Measurements from ENCODE around the gene VTCN1.
"Not testable (repeated sequence)": the region's sequence is repeated elsewhere in the genome, so short reads cannot be mapped to it uniquely, and the experiment has no call there.

Gene VTCN1

DNA sequence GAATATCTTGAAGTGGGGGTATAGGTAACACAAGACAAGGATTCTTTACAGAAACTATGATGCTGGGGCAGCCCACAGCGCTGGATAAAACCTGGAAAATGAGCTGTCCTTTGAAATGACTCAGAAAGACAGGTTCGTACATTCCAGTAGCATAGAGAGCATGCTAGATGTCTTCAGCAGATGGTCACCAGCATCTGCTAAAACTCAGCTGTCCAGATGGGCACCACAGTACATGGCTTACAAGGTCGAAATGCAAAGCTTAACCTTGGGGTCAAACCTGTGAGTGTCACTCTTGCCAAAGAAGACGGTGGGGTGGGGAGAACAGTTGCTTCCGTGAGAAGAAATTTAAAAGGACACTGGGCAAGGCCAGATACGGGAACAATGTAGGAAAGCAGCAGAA lies 47.9 kb downstream of the VTCN1 start:
- DNase-seq, result no peak

- no peak for DNase-seq
Observed at GRCh38 chr1:117161887-117162286, 48.8 kb downstream of the VTCN1 start.

DNA sequence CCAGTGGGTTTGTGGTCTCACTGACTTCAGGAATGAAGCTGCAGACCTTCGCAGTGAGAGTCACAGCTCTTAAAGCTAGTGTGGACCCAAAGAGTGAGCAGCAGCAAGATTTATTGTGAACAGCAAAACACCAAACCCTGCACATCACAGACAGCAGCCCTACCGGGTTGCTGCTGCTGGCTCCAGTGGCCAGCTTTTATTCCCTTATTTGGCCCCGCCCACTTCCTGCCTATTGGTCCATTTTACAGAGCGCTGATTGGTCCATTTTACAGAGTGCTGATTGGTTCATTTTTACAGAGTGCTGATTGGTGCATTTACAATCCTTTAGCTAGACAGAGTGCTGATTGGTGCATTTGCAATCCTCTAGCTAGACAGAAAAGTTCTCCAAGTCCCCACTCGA lies 59.4 kb downstream of the VTCN1 start:
- DNase-seq, result not testable (repeated sequence)

DNA sequence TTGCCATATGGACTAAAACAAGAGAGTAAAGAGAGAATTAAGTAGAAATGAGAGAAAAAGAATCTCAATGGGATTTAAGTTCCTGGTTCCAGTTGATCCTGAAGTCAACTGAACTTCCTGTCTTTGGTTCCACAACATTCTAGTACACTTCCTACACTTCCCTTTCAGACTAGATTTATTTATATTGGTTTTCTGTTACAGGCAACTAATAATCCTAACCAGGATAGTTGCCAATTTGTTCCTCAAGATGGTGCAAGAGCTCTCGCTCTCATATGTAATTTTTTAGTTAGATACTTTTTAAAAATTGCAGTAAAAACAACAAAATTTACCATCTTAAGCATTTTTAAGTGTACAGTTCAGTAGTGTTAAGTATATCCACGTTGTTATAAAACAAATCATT lies 60.4 kb downstream of the VTCN1 start:
- no peak for DNase-seq

DNA sequence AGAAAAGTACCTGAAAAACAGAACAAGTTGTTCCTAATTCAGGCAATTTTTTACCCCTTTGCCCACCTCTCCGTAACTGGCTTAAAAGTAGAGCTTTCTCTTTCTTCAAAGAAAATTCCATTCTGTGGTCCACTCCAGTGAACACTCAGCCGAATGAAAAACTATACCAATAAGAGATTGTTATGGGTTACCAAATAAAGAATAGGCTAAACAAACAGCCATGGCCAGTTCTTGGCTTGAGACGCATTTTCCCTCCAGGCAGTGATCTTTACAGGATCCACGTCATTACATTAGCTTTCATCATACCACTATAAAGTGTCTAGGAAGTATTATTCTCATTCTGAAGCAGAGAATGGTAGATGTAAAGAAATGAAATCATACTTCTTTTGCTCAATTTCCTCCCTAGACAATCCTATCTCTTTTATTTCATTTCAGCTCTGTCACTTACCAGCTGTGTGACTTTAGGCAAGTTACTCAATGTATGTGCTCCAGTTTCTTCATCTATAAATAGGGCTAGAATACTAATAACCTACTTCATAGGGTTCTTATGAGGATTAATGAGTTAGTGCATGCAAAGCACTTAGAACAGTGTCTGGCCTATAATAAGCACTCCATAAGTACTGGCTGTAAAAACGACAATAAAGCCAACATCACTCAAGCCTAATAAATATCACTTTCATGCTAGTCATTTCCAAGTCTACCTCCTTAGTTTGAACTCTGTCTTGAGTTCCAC lies 62.7 kb downstream of the VTCN1 start:
- no peak for DNase-seq

GRCh38 chr1:117147341-117147831 lies 63.3 kb downstream of the VTCN1 start:
- no peak for DNase-seq

DNA sequence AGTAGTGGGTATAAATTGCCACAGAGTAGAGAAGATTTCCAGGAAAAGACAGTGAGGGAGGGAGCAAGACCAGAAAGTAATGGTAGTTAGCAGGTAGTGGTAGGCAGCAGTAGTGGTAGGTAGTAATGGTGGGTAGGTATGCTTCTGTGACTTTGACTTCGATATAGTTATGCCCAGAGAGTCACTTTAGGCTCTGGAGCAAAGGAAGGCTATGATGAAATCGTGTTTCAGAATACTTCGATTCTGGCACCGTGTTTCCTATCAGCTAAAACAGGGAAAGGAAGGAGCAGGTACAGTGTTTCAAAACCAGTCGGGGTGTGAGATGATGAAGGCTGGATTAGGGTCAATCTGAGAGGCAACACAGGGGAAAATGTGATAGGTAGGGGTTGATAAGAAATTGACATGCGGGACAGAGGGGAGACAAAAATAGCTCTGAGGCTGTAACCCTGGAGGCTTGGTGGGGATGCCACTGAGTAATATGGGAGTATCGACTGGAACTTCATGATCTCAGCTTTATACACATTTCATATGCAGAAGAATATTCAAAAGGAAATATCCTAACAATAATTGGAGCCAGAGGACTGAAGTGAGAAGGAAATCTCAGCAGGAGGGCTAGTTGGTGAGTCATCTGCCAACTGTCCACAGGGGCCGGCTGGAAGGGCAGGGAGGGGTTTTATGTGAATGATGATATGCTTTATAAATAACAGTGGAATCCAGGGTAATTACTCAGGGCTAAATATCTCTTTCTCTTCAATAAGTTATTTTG lies 64.0 kb downstream of the VTCN1 start:
- no peak for DNase-seq

- DNase-seq, result no peak
Observed at GRCh38 chr1:117146072-117146471, 64.7 kb downstream of the VTCN1 start.

GRCh38 chr1:117143871-117144270 lies 66.9 kb downstream of the VTCN1 start:
- DNase-seq, result no peak

- no peak for DNase-seq
Observed at GRCh38 chr1:117143172-117143571, 67.6 kb downstream of the VTCN1 start.

DNA sequence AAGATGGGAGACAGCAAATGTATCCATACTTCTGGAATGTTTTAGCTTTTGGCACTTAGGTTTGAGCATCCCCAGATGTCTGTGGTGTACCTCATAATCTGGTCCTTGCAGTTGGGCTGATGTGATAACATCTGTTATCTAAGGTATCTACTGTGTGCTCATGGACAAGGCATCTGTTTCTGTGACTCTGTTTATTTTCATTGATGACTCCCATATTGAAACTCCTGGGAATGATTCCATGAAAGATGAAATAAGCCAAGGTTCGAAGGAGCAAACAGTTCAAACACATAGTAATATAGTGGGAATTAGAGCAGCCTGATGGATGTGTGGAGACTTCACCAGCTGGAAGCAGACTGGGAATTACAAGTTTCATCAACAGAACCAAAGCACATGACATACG lies 68.5 kb downstream of the VTCN1 start:
- DNase-seq, result no peak

- no peak for DNase-seq
Observed at GRCh38 chr1:117138561-117138960, 72.2 kb downstream of the VTCN1 start.

- DNase-seq, result no peak
Observed at GRCh38 chr1:117138106-117138505, 72.6 kb downstream of the VTCN1 start.

GRCh38 chr1:117137281-117137855 lies 73.4 kb downstream of the VTCN1 start:
- no peak for DNase-seq

DNA sequence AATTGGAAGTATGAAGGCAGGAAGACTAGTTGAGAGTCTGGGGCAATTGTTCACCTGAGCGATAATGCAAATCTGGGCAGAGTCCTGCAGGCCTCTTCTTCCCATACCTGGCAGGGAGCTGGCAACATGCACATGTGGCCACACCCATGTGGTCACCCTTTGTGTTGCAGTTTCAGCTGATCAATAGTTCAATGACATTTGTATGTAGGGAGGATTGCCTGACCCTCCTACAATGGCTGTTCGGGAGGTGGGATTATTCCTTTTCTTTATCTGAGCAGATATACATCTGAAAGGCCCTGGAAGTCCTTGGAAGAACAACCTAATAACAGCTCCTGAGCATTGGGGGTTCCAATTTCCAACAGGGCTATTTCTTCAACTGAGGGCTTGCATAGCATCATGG lies 74.0 kb downstream of the VTCN1 start:
- DNase-seq, result no peak

- no peak for DNase-seq
Observed at GRCh38 chr1:117135329-117135728, 75.4 kb downstream of the VTCN1 start.

GRCh38 chr1:117130526-117130925 lies 80.2 kb downstream of the VTCN1 start:
- no peak for DNase-seq

GRCh38 chr1:117128323-117129079 lies 82.2 kb downstream of the VTCN1 start:
- no peak for DNase-seq

DNA sequence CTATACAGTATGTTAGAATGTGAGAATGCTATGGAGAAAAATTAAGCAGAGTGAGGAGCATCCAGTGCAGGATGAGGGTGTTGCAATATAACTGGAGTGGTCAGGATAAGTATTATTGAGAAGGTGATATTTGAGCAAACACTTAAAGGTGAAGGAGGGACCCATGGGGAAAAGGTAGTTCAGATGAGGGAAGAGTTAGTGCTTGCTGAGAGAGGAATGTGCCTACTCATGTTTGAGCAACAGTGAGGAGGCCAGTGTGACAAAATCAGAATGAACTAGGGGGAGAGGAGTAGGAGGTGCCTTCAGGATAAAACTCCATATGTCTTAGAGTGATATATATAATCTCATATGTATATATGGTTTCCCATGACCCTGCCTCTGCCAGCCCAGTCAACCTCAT lies 82.9 kb downstream of the VTCN1 start:
- no peak for DNase-seq

- DNase-seq, result no peak
Observed at GRCh38 chr1:117124661-117125060, 86.1 kb downstream of the VTCN1 start.

- DNase-seq, result no peak
Observed at GRCh38 chr1:117123274-117123673, 87.5 kb downstream of the VTCN1 start.

GRCh38 chr1:117122330-117123025 lies 88.2 kb downstream of the VTCN1 start:
- no peak for DNase-seq
